ENCODE results near the gene HNRNPAB. TPM values are rescaled to one million over a fixed set of nuclear protein-coding genes. Genes with fewer than 3 reads are reported as not detected.
A peak's percentile ranks its signal among the peaks of the same experiment; 100 is the strongest.

Gene HNRNPAB
- polyA plus RNA-seq (2013, experiment 1 of 2), result 114 TPM
- polyA plus RNA-seq (2013, experiment 2 of 2), result 110 TPM

DNA sequence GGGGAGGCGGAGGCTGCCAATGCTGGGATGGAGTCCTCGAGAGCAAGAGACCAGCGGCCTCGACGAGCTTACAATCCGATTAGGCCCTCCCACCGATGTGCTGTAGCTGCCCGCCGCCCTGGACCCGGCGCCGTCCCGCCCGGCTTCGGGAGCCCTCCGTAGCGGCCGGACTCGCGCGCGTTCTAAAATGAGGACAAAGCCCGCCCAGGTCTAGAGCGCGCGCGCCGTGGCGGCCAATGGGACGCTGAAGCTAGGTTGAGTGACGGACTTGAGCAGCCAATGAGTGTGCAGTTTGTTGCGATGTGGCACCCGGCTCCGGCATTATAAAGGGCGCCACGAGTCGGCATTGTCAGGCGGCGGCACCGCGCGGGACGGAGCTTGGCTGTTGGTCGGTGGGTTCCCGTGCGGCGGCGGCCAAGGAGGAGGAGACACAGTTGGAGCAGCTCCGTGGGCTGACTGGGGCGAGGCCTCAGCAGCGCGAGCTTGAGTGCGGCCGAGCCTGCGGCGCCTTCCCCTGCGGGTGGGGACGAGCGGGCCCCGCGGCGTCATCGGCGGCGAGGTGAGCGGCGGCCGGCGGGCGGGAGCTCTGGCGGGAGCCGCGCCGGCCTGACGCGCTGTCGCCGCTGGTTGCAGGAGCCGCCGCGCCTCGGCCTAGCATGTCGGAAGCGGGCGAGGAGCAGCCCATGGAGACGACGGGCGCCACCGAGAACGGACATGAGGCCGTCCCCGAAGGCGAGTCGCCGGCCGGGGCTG is at the start of gene HNRNPAB:
Gene HNRNPAB (plus strand): TSS at position 352 of the 753 bp plus-strand sequence. CDS start 305 bp downstream, at position 657.
- peak within 1 kb of the TSS; percentile 97 to 100 for H3K4me3 ChIP-seq (ENCODE audit: insufficient read depth in 1 of 2, low read depth in 1 of 2, low read length in 2 of 2)
- no peaks in the 10 kb centered on the region for H3K9me3 ChIP-seq (ENCODE audit: control insufficient read depth, low read length)
- peak within 1 kb of the TSS; percentile 96 for H3K4me2 ChIP-seq (ENCODE audit: low read length, poor library complexity, severe bottlenecking)
- peak within 1 kb of the TSS; percentile 54 for H2BK120ac ChIP-seq (ENCODE audit: low read depth, low read length)
- peaks cover 19% of the 10 kb centered on the region for H3K4me1 ChIP-seq (ENCODE audit: control insufficient read depth, insufficient read depth, low read depth, low read length)
- peak within 1 kb of the TSS; percentile 96 for H3K9ac ChIP-seq (ENCODE audit: low read length)
- peak within 1 kb of the TSS; percentile 65 for H2BK15ac ChIP-seq (ENCODE audit: low read depth, poor library complexity, severe bottlenecking)
- peak within 1 kb of the TSS; percentile 48 for H4K91ac ChIP-seq (ENCODE audit: low read length)
- H3K27ac ChIP-seq (ENCODE audit: low read length, poor library complexity, severe bottlenecking), result peak within 1 kb of the TSS; percentile 44
- peak within 1 kb of the TSS in 1 of 2 experiments; percentile 0 for H2BK12ac ChIP-seq (ENCODE audit: low read length in 2 of 2)
- peak within 1 kb of the TSS; percentile 96 for H3K18ac ChIP-seq (ENCODE audit: low read depth in 1 of 2, low read length in 2 of 2)
- H4K8ac ChIP-seq (ENCODE audit: low read length), result peak within 1 kb of the TSS; percentile 79
- peak within 1 kb of the TSS in 1 of 2 experiments; percentile 97 for H3K14ac ChIP-seq (ENCODE audit: low read length in 2 of 2)
- peak; percentile 97 for DNase-seq
- under 1% methylated on average over 80 of the region's 96 CpGs for WGBS
- H2AFZ ChIP-seq (ENCODE audit: low read depth, low read length), result peak within 1 kb of the TSS; percentile 91
- H3K4ac ChIP-seq (ENCODE audit: low read depth in 1 of 2, low read length in 2 of 2), result peak within 1 kb of the TSS; percentile 91 to 96
- peaks cover 28 to 38% of the 10 kb centered on the region in 2 experiments for H3K36me3 ChIP-seq (ENCODE audit: control insufficient read depth in 1 of 2, insufficient read depth in 2 of 2, low read depth in 1 of 2, low read length in 2 of 2)
- peaks cover 6% of the 10 kb centered on the region for H3K79me1 ChIP-seq (replicated peaks; ENCODE audit: low read length, poor library complexity, severe bottlenecking)
- peak within 1 kb of the TSS; percentile 46 to 82 for H3K23ac ChIP-seq (ENCODE audit: low read length in 2 of 2)
- H3K27me3 ChIP-seq (ENCODE audit: control insufficient read depth in 1 of 2, insufficient read depth in 1 of 2, low read length in 2 of 2), result no peaks in the 10 kb centered on the region
- H2BK5ac ChIP-seq (ENCODE audit: low read depth, low read length, poor library complexity, severe bottlenecking), result peak within 1 kb of the TSS; percentile 84
- no peak within 1 kb of the TSS for H2AK5ac ChIP-seq (ENCODE audit: low read length, severe bottlenecking)

DNA sequence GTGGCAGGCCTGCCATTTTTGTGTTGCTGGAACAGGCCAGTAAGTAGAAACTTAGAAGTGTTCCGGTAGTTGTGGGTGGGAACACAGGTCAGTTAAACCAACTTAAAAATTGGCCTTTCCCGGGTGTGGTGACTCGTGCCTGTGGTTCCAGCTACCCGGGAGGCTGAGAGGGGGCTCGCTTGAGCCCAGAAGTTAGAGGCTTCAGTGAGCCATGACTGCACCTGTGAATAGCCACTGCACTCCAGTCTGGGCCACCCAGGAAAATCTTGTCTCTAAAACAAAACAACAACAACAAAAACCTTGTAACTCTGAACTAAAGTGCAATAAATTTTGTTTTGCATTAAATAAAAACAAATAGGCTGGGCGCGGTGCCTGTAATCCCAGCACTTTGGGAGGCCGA is 49.3 kb upstream of the HNRNPAB start:
- no peaks in the 10 kb centered on the region for H3K9me3 ChIP-seq (ENCODE audit: control insufficient read depth, low read length)
- H3K4me3 ChIP-seq (ENCODE audit: insufficient read depth in 1 of 2, low read depth in 1 of 2, low read length in 2 of 2), result no peak overlapping the region
- WGBS, result 88% methylated on average over 8 of the region's 8 CpGs
- H3K23ac ChIP-seq (ENCODE audit: low read length in 2 of 2), result no peak overlapping the region
- H3K36me3 ChIP-seq (ENCODE audit: control insufficient read depth in 1 of 2, insufficient read depth in 2 of 2, low read depth in 1 of 2, low read length in 2 of 2), result peaks cover 15 to 25% of the 10 kb centered on the region in 2 experiments
- peaks cover 23% of the 10 kb centered on the region for H3K79me1 ChIP-seq (replicated peaks; ENCODE audit: low read length, poor library complexity, severe bottlenecking)
- H2BK15ac ChIP-seq (ENCODE audit: low read depth, poor library complexity, severe bottlenecking), result no peak overlapping the region
- no peak for DNase-seq
- H3K27me3 ChIP-seq (ENCODE audit: control insufficient read depth in 1 of 2, insufficient read depth in 1 of 2, low read length in 2 of 2), result peaks cover 0 to 8% of the 10 kb centered on the region in 2 experiments
- H3K4ac ChIP-seq (ENCODE audit: low read depth in 1 of 2, low read length in 2 of 2), result no peak overlapping the region
- no peak overlapping the region for H4K8ac ChIP-seq (ENCODE audit: low read length)
- no peak overlapping the region for H3K4me2 ChIP-seq (ENCODE audit: low read length, poor library complexity, severe bottlenecking)
- H2AK5ac ChIP-seq (ENCODE audit: low read length, severe bottlenecking), result no peak overlapping the region
- H3K27ac ChIP-seq (ENCODE audit: low read length, poor library complexity, severe bottlenecking), result no peak overlapping the region
- no peak overlapping the region for H3K9ac ChIP-seq (ENCODE audit: low read length)
- no peak overlapping the region for H2BK120ac ChIP-seq (ENCODE audit: low read depth, low read length)
- no peak overlapping the region for H4K91ac ChIP-seq (ENCODE audit: low read length)
- H3K4me1 ChIP-seq (ENCODE audit: control insufficient read depth, insufficient read depth, low read depth, low read length), result peaks cover 13% of the 10 kb centered on the region
- H2BK12ac ChIP-seq (ENCODE audit: low read length in 2 of 2), result no peak overlapping the region
- no peak overlapping the region for H2BK5ac ChIP-seq (ENCODE audit: low read depth, low read length, poor library complexity, severe bottlenecking)
- H3K14ac ChIP-seq (ENCODE audit: low read length in 2 of 2), result no peak overlapping the region
- H2AFZ ChIP-seq (ENCODE audit: low read depth, low read length), result no peak overlapping the region
- H3K18ac ChIP-seq (ENCODE audit: low read depth in 1 of 2, low read length in 2 of 2), result no peak overlapping the region

DNA sequence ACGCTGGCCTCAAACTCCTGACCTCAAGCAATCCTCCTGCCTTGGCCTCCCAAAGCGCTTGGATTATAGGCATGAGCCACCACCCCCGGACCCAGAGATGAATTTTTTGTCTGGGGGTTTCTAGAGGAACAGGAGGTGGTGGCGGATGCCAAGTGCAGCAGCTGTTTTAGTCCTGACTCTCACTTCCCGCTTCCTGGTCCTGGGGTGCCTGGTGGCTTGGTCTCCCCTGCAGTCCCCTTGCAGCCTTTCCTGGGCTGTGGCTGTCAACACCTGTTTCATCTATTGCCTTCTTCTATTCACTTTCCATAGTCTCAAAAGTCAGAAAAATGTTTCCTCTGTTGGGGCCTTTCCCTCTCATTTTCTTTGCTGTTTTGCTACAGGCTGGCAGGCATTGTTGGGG is 44.2 kb upstream of the HNRNPAB start:
- Histone ChIP-seq H3K27ac (ENCODE audit: low read length, poor library complexity, severe bottlenecking) (no peak overlapping the region), H3K9me3 (ENCODE audit: control insufficient read depth, low read length) (no peaks in the 10 kb centered on the region), H3K14ac (ENCODE audit: low read length in 2 of 2) (no peak overlapping the region), H2AK5ac (ENCODE audit: low read length, severe bottlenecking) (no peak overlapping the region), H3K4me1 (ENCODE audit: control insufficient read depth, insufficient read depth, low read depth, low read length) (peaks cover 8% of the 10 kb centered on the region), H4K91ac (ENCODE audit: low read length) (no peak overlapping the region), H3K4ac (ENCODE audit: low read depth in 1 of 2, low read length in 2 of 2) (no peak overlapping the region), H3K18ac (ENCODE audit: low read depth in 1 of 2, low read length in 2 of 2) (no peak overlapping the region), H2BK120ac (ENCODE audit: low read depth, low read length) (no peak overlapping the region), H3K4me3 (ENCODE audit: insufficient read depth in 1 of 2, low read depth in 1 of 2, low read length in 2 of 2) (no peak overlapping the region), H4K8ac (ENCODE audit: low read length) (no peak overlapping the region), H3K36me3 (ENCODE audit: control insufficient read depth in 1 of 2, insufficient read depth in 2 of 2, low read depth in 1 of 2, low read length in 2 of 2) (no peaks in the 10 kb centered on the region), H3K27me3 (ENCODE audit: control insufficient read depth in 1 of 2, insufficient read depth in 1 of 2, low read length in 2 of 2) (peaks cover 12 to 31% of the 10 kb centered on the region in 2 experiments), H2AFZ (ENCODE audit: low read depth, low read length) (no peak overlapping the region), H2BK15ac (ENCODE audit: low read depth, poor library complexity, severe bottlenecking) (no peak overlapping the region), H2BK12ac (ENCODE audit: low read length in 2 of 2) (no peak overlapping the region), H3K79me1 (replicated peaks; ENCODE audit: low read length, poor library complexity, severe bottlenecking) (no peaks in the 10 kb centered on the region), H3K9ac (ENCODE audit: low read length) (no peak overlapping the region), H3K4me2 (ENCODE audit: low read length, poor library complexity, severe bottlenecking) (no peak overlapping the region), H3K23ac (ENCODE audit: low read length in 2 of 2) (no peak overlapping the region), H2BK5ac (ENCODE audit: low read depth, low read length, poor library complexity, severe bottlenecking) (no peak overlapping the region)
- 93% methylated on average over 4 of the region's 5 CpGs for WGBS
- DNase-seq, result no peak

DNA sequence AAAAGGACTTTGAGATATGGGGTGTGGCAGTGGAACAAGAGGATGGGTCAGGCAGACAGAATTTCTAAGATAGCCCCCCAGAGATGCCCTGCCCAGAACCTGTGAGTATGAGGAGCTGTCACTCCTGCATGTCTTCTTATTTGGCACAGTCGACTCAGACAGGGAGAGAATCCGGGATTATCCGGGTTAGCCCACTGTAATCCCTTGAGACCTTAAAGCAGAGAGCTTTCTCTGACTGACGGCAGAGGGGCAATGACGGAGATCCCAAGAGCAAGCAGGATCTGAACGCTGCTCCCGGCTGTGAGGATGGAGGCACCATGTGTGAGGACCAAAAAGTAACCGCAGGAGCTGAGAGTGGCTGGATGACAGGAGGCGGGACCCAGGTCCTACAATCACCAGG is 41.9 kb upstream of the HNRNPAB start:
- no peak overlapping the region for H2BK5ac ChIP-seq (ENCODE audit: low read depth, low read length, poor library complexity, severe bottlenecking)
- WGBS, result 79% methylated on average over 9 of the region's 9 CpGs
- no peak overlapping the region for H3K27ac ChIP-seq (ENCODE audit: low read length, poor library complexity, severe bottlenecking)
- no peak overlapping the region for H3K9ac ChIP-seq (ENCODE audit: low read length)
- H3K36me3 ChIP-seq (ENCODE audit: control insufficient read depth in 1 of 2, insufficient read depth in 2 of 2, low read depth in 1 of 2, low read length in 2 of 2), result no peaks in the 10 kb centered on the region
- no peak overlapping the region for H3K14ac ChIP-seq (ENCODE audit: low read length in 2 of 2)
- DNase-seq, result no peak
- no peak overlapping the region for H2BK120ac ChIP-seq (ENCODE audit: low read depth, low read length)
- H3K4ac ChIP-seq (ENCODE audit: low read depth in 1 of 2, low read length in 2 of 2), result no peak overlapping the region
- H3K4me1 ChIP-seq (ENCODE audit: control insufficient read depth, insufficient read depth, low read depth, low read length), result peaks cover 8% of the 10 kb centered on the region
- no peak overlapping the region for H3K18ac ChIP-seq (ENCODE audit: low read depth in 1 of 2, low read length in 2 of 2)
- H2BK12ac ChIP-seq (ENCODE audit: low read length in 2 of 2), result no peak overlapping the region
- H3K27me3 ChIP-seq (ENCODE audit: control insufficient read depth in 1 of 2, insufficient read depth in 1 of 2, low read length in 2 of 2), result peaks cover 18 to 50% of the 10 kb centered on the region in 2 experiments
- no peak overlapping the region for H4K91ac ChIP-seq (ENCODE audit: low read length)
- no peak overlapping the region for H3K4me2 ChIP-seq (ENCODE audit: low read length, poor library complexity, severe bottlenecking)
- no peak overlapping the region for H4K8ac ChIP-seq (ENCODE audit: low read length)
- no peak overlapping the region for H3K23ac ChIP-seq (ENCODE audit: low read length in 2 of 2)
- H3K9me3 ChIP-seq (ENCODE audit: control insufficient read depth, low read length), result no peaks in the 10 kb centered on the region
- H2BK15ac ChIP-seq (ENCODE audit: low read depth, poor library complexity, severe bottlenecking), result no peak overlapping the region
- no peak overlapping the region for H3K4me3 ChIP-seq (ENCODE audit: insufficient read depth in 1 of 2, low read depth in 1 of 2, low read length in 2 of 2)
- no peaks in the 10 kb centered on the region for H3K79me1 ChIP-seq (replicated peaks; ENCODE audit: low read length, poor library complexity, severe bottlenecking)
- no peak overlapping the region for H2AFZ ChIP-seq (ENCODE audit: low read depth, low read length)
- no peak overlapping the region for H2AK5ac ChIP-seq (ENCODE audit: low read length, severe bottlenecking)

Measured in mesenchymal stem cell (in vitro differentiated cells and primary cell).